ENCODE measurements around the gene LLGL2.
"Not testable (repeated sequence)": the region's sequence is repeated elsewhere in the genome, so short reads cannot be mapped to it uniquely, and the experiment has no call there.

Gene LLGL2

GRCh38 chr17:75570034-75570676 is 44.7 kb downstream of the LLGL2 start:
- no peak for DNase-seq (ENCODE audit: low spot score)

- DNase-seq (ENCODE audit: low spot score) = no peak
Measured at GRCh38 chr17:75570772-75571171, 45.3 kb downstream of the LLGL2 start.

DNA sequence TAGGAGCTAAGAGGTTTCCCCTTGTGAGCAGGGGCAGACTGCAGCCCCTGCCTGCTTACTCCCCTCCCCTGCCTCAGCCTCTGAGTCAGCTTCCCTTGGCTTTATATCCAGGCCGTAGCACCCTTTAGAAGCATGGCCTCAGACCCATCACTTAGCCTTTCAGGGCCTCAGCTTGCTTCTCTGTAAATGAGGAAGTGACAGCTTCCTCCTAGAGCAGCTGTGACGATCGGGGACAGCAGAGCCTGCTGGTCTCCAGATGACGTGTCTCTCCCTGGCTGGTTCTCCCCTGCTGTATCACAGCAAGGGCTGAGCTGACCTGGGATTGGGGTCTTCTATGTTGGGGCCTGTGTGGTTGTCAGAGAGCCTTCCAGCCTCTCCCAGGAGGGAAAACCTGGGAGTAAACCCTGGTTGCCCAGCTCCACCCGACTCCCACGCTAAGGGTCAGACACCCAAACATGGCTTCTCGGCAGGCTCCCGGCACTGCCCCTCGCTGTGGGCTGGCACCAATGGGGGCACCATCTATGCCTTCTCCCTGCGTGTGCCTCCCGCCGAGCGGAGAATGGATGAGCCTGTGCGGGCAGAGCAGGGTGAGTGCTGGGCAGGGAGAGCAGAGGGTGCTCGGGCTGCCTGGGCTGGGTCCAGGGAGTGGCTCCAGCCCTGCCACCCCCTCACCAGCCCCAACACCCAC is 45.8 kb downstream of the LLGL2 start:
- no peak for DNase-seq (ENCODE audit: low spot score)

- DNase-seq (ENCODE audit: low spot score) = no peak
Measured at GRCh38 chr17:75571885-75572215, 46.4 kb downstream of the LLGL2 start.

DNA sequence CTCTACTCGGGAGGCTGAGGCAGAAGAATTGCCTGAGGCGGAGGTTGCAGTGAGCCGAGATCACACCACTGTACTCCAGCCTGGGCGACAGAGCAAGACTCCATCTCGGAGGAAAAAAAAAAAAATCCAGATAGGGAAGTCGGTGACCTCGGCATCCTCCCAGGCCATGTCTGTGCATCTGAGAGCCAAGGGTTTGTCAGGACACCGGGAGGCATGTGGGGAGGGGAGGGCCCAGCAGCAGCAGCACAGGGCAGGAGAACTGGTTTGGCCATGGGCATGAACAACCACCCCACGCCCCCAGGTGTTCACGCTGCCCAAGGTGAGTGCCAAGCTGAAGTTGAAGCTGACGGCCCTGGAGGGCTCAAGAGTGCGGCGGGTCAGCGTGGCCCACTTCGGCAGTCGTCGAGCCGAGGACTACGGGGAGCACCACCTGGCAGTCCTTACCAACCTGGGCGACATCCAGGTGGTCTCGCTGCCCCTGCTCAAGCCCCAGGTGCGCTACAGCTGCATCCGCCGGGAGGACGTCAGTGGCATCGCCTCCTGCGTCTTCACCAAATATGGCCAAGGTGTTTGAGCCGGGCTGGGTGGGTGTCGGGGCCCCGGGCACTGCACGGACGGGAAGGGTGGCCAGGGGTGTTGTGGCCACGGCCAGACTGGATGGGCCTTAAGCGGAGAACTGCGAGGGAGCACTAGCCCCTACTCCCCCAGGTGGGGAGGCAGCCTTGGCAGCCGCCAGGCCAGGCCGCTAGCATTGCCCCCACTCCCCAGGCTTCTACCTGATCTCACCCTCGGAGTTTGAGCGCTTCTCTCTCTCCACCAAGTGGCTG is 47.4 kb downstream of the LLGL2 start:
- DNase-seq (ENCODE audit: low spot score) = no peak

DNA sequence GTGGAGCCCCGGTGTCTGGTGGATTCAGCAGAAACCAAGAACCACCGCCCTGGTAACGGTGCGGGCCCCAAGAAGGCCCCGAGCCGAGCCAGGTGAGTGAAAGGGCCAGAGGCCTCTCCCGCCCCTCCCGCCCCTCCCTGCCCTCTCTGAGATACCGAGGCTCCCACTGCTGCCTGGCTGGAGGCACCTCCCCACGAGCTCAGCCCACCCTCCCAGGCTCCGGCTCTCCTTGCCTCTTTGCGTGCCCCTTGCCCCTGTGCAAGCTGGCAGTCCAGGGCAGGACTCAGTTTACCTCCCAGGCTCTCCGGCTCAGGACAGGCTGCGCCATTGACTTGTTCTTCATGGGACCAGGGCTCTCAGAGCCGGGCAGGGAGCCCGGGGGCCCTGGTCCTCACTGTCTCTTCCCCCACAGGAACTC is 48.1 kb downstream of the LLGL2 start:
- DNase-seq (ENCODE audit: low spot score) = no peak

DNA sequence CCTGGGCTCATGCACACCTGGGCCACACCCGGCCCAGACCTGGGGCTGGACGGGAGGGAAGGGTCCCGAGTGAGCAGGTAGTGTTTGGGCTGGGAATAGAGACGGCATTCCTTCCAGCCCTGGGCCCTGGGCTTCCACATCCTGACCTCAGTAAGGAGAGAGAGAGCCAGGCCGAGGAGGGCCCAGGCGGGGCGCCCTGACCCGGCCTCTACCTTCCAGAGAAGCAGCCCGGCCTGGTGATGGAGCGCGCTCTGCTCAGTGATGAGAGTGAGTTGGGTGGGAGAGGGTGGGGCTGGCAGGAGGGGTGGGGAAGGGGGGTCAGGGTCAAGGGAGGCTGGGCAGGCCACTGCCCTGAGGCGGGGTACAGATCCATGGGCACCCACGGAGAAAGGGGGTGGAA is 48.5 kb downstream of the LLGL2 start:
- no peak for DNase-seq (ENCODE audit: low spot score)

DNA sequence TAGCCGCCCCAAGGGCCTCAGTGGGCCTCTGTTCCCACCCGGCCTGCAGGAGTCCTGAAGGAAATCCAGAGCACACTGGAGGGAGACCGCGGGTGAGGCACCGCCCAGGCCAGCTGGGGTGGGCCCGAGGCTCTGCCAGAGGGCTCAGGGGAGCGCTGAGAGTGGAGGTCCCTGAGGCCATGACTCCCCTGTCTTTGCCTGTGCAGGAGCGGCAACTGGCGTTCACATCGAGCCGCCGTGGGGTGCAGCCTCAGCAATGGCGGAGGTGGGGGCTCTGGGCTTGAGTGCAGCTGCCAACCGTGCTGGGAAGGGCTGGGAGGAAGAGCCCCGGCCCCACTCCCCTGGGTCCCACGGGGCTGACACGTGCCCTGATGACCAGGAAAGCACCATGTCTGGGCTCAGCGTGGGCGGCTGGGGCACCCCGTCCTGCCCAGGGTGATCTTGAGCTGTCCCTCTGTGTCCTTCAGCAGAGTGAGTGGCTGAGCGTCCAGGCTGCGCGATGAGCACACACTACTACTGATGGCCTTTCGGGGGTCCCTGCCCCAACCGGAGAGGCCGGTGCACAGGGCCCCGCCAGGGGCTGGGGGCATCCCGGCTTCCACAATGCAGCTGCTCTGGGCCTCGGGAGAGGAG is 49.0 kb downstream of the LLGL2 start:
- DNase-seq (ENCODE audit: low spot score) = no peak

DNA sequence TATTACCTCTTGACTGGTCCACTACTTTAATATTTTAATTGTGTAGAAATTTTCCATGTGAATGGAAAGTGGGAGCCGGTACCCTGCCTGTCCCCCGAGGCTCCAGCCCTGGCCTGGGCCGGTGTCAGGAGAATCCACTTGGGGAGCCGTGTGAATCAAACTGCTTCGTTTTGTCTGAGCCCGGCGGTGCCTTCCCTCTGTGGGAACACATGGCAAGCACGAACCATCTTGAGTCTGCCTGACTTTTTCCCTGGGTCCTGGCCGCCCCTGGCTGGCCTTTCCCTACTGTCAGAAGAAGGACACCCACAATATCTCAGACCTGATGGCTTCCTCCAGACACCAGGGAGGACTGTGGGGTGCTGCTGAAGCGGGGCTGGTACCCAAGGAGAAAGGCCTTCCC is 49.7 kb downstream of the LLGL2 start:
- no peak for DNase-seq (ENCODE audit: low spot score)

DNA sequence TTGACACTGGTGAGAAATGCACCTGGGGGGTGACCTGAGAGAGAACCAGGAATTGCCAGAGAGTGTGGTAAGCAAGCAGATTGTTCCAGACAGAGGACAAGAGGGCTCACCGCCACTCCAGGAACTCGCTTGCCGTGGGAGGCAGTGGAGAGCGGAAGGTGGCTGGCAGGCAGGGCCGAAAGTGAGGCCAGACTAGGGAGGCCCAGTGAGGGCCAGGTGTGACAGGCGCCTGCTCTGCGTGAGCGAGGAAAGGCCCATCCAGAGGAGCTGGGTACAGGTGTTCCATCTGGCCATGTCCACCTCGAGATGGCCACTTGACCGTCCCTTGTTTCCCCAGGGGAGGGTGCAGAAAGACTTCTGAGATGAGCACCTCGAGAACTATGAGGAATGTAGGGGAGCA is 50.2 kb downstream of the LLGL2 start:
- no peak for DNase-seq (ENCODE audit: low spot score)

DNA sequence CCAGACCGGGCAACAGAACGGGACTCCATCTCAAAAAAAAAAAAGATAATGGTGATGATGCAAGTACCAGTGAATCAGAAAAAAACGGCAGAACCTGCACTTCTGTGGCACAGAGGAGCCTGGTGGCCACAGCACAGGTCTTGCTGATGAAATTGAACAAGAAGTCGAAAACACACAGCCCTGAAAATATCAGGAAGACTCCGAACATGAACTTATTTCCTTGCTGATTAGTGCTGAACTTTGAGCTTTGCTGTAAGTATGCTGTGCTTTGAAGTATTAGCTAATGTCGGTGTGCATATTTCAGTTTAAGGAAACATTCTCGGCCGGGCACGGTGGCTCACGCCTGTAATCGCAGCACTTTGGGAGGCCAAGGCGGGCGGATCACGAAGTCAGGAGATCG is 51.2 kb downstream of the LLGL2 start:
- DNase-seq (ENCODE audit: low spot score) = no peak

GRCh38 chr17:75581121-75581725 is 55.7 kb downstream of the LLGL2 start:
- not testable (repeated sequence) for DNase-seq (ENCODE audit: low spot score)

GRCh38 chr17:75583197-75583596 is 57.7 kb downstream of the LLGL2 start:
- DNase-seq (ENCODE audit: low spot score) = not testable (repeated sequence)

- no peak for DNase-seq (ENCODE audit: low spot score)
Measured at GRCh38 chr17:75584849-75585175, 59.3 kb downstream of the LLGL2 start.

DNA sequence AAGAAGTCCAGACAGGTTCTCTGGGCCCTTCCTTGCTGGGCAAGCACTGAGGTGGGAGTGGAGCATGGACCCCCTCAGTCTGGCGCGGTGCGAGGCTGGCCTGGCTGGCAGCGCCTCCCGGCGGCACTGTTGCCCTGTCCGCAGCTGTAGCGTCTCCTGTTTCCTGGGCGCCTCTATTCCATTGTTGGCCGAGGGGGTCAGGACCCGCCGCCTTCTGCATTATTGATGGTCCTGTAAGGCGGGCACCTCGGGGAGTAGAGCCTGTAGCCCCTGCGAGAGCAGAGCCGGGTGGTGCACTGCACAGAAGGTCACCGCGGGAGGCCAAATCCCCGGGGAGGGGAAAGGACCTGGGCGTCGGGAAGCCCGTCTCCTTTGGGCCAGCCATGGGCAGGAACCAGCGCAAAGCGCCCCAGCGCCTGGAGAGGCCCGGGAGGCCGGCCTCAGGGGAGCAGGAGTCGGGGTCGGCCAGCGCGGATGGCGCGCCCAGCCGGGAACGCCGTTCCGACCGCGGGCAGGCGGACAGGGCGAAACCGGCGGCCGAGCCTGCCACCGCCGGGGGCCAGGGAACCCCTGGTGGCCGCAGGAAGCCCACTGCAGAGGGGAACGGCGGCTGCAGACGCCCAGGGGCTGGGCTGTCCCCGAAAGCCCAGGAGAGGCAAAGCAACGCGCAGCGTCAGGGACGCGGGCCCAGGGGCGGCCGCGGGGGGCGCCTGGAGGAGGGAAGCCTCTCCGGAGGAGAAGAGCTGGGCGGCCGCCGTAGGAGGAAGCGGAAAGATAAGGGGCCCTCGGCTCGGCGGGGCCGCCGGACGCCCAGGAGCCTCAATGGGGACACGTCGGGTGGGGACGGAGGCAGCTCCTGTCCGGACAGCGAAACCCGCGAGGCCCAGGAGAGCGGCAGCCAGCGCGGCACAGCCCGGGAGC is 62.4 kb downstream of the LLGL2 start, which contains the start of gene MYO15B:
TSS of gene MYO15B (plus strand) at position 126 of the 921 bp plus-strand sequence. CDS start at position 384, 258 bp downstream.
- DNase-seq (ENCODE audit: low spot score) = no peak

- DNase-seq (ENCODE audit: low spot score) = no peak
Measured at GRCh38 chr17:75588596-75589011, 63.1 kb downstream of the LLGL2 start.

DNA sequence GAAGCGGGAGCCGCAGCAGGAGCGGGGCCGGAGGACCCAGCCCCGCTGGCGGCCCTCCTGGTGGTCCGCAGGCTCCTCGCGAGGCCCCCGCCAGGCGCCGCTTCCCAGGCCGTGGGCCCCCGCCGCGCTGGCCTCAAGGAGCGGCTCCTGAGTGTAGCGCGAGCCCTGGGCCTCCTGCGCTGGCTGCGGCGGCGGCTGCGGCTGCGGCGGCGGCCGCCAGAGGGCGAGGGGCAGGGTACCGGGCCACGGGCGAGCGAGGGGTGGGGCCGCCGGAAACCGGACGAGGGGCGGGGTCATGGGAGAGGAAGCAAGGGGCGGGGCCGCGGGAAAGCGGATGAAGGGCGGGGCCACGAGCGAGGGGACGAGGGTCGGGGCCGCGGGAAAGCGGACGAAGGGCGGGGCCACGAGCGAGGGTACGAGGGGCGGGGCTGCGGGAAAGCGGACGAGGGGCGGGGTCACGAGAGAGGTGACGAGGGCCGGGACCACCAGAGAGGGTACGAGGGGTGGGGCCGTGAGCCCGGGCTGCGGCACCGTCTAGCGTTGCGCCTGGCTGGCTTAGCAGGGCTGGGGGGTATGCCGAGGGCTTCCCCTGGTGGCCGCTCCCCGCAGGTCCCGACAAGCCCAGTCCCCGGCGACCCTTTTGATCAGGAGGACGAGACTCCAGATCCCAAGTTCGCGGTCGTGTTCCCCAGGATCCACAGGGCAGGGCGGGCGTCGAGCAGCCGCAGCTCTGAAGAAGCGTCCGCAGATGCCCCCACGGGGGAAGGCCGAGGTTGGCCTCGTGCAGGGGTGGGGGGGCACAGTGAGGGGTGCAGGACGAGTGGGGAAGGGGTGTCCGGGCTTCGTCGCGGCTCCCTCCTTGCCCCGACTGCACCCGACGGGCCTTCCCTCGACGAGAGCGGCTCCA is 63.8 kb downstream of the LLGL2 start:
- peak; percentile 97 for DNase-seq (ENCODE audit: low spot score)

DNA sequence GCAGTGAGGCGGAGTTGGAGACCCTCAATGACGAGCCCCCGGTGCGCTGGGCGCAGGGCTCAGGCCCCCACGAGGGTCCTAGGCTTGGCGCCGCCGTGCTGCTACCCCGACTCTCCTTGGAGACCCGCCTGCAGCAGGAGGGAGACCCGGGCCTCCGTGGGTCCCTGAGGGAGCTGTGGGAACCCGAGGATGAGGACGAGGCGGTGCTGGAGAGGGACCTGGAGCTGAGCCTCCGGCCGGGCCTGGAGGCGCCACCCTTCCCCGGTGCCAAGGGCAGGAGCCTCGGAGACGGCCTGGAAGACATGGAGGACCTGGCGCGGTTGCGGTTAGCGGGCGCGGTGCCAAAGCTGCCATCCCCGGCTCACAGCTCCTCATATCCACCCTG is 64.4 kb downstream of the LLGL2 start:
- no peak for DNase-seq (ENCODE audit: low spot score)

DNA sequence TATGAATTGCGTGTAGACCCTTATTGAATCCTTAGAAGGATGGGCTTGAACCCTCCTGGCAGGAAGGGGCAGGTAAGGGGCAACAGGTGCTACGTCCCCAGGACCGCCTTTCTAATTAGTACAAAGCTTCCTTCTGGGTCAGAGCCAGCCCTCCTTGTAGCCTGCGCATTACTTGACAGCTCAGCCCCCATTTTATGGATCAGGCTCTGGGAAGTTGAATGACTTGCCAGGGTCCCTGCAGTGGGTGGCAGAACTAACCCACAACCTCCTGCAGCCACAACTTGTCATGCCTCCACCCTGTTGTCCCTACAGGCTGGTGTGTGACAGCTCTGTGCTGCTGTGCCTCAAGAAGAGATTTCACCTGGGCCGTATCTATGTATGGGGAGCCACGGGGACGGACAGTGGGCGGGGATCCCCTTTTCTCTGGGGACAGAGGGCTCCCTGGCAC is 64.8 kb downstream of the LLGL2 start:
- no peak for DNase-seq (ENCODE audit: low spot score)

Data from hepatic stellate cell (primary cell).